Omental fat pad (tissue), 4 donors: Measurements from ENCODE around the gene ETFB. TPM values are rescaled to one million over a fixed set of nuclear protein-coding genes. Genes with fewer than 3 reads are reported as not detected.

Experiments used
- ATAC-seq: fragments of 150-250 bp; one replicate; pipeline ENCODE4 v1.9.1; 2016; ENCODE audit warnings: mild to moderate bottlenecking, moderate library complexity; ENCODE audit not compliant: low FRiP score
- DNase-seq: peaks from one replicate; pipeline ENCODE4 v3.0.0-alpha.2; 2019; ENCODE audit warnings: low spot score
- total RNA-seq, 4 donors: library from RNA; depleted of rRNA; stranded (reverse); fragments of >200 nt; gene quantifications; one replicate each; pipeline ENCODE4 v1.1.0, GENCODE V29; 2016
- TF ChIP-seq, protein P1 (sequence below), 3 donors: fragments of 450-650 bp; IDR thresholded peaks; one replicate each; pipeline ENCODE4 v1.5.1; 2016 to 2017; ENCODE audit warnings: antibody characterized with exemption in 3 of 3, mild to moderate bottlenecking in 3 of 3, moderate library complexity in 2 of 3

The ETFB gene
- total RNA-seq, 4 donors from 2014 or later = 136 to 251 (median 166) TPM

GRCh38 chr19:51325161-51325976, 40.8 kb downstream of the ETFB start:
- ATAC-seq (no peak), DNase-seq (no peak)
- TF ChIP-seq, protein P1, sequence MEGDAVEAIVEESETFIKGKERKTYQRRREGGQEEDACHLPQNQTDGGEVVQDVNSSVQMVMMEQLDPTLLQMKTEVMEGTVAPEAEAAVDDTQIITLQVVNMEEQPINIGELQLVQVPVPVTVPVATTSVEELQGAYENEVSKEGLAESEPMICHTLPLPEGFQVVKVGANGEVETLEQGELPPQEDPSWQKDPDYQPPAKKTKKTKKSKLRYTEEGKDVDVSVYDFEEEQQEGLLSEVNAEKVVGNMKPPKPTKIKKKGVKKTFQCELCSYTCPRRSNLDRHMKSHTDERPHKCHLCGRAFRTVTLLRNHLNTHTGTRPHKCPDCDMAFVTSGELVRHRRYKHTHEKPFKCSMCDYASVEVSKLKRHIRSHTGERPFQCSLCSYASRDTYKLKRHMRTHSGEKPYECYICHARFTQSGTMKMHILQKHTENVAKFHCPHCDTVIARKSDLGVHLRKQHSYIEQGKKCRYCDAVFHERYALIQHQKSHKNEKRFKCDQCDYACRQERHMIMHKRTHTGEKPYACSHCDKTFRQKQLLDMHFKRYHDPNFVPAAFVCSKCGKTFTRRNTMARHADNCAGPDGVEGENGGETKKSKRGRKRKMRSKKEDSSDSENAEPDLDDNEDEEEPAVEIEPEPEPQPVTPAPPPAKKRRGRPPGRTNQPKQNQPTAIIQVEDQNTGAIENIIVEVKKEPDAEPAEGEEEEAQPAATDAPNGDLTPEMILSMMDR (IDR thresholded peaks at IDR 0.05) = no peak

DNA sequence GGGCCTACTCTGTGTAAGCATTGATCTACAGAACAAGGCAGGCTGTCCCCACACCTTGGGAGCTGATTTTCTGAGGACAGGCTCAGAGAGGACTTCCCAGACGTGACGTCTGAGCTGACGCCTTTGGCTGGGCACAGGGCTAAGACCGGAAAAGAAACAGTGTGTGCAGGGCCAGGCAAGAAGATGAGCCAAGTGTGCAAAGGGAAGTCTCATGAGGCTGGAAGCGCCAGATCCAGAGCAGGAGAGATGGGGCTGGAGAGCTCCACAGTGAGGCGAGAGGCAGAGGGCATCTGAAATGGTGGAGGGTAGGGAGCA, 42.1 kb downstream of the ETFB start:
- TF ChIP-seq, protein P1 (IDR thresholded peaks at IDR 0.05) = no peak
- ATAC-seq (no peak), DNase-seq (no peak)

- TF ChIP-seq, protein P1 (IDR thresholded peaks at IDR 0.05) = no peak
- DNase-seq (no peak), ATAC-seq (no peak)
Measured at GRCh38 chr19:51323481-51324166, 42.6 kb downstream of the ETFB start.

GRCh38 chr19:51321799-51322198, 44.4 kb downstream of the ETFB start:
- TF ChIP-seq, protein P1 (IDR thresholded peaks at IDR 0.05) = no peak
- DNase-seq (no peak), ATAC-seq (no peak)

GRCh38 chr19:51320280-51320657, 45.9 kb downstream of the ETFB start:
- DNase-seq (no peak), ATAC-seq (no peak)
- TF ChIP-seq, protein P1 (IDR thresholded peaks at IDR 0.05) = no peak

DNA sequence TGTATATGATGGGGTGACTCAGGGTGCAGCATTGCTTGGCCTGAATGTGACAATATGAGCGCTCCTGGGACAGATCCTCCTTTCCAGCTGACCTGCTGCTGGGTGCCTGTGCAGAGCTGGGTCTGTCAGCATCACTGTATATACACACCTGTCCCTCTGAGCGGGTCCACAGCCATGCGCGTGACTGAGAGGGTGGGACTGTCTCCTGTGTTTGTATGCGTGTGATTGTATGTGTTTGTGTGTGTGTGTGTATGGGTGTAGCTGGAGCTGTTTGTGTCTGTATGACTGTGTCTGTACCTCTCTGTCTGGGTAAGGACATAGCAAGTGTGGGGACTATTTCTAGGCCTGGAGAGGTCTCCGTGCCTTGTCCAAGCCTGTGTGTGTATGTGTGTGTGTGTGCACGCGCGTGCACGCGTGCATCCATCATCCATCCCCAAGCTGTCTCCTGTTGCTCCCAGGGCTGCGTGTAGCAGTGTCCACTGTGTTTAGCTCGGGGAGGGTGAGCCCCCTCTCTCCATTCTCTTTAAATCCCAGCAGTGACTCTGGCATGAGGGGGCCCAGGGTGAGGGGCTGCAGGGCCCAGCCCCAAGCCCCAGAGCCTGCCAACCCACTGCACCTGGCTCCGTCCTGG, 46.4 kb downstream of the ETFB start:
- ATAC-seq (no peak), DNase-seq (no peak)
- TF ChIP-seq, protein P1 (IDR thresholded peaks at IDR 0.05) = no peak
